Prostate gland (tissue), 2 donors: ENCODE results near the gene PDS5B.

ENCODE experiments used
- CTCF ChIP-seq, 4 experiments: fragments of 200-600 bp in 2 of 4; fragments of 450-650 bp in 2 of 4; sonication (generic) in 2 of 4; IDR thresholded peaks; 1 replicate in 3 of 4; 2 replicates in 1 of 4; pipeline ENCODE4 v1.5.1; 2016 to 2019; ENCODE audit warnings: antibody characterized with exemption in 4 of 4, mild to moderate bottlenecking in 2 of 4, moderate library complexity in 2 of 4
- POLR2AphosphoS5 ChIP-seq: sonication (generic); formaldehyde crosslinking; IDR thresholded peaks from one replicate; pipeline ENCODE4 v1.6.1; 2017; ENCODE audit warnings: antibody characterized with exemption

GRCh38 chr13:32624441-32624840 lies 38.2 kb downstream of the PDS5B start:
- no peak for TF ChIP-seq POLR2AphosphoS5
- no peak for TF ChIP-seq CTCF (IDR thresholded peaks at IDR 0.05)
